ENCODE results near the gene BSG. TPM values are rescaled to one million over a fixed set of nuclear protein-coding genes. Genes with fewer than 3 reads are reported as not detected.
"Not testable (repeated sequence)": the region's sequence is repeated elsewhere in the genome, so short reads cannot be mapped to it uniquely, and the experiment has no call there.

The BSG gene
- total RNA-seq, 1 experiment from 2014 or later, result 354 TPM

DNA sequence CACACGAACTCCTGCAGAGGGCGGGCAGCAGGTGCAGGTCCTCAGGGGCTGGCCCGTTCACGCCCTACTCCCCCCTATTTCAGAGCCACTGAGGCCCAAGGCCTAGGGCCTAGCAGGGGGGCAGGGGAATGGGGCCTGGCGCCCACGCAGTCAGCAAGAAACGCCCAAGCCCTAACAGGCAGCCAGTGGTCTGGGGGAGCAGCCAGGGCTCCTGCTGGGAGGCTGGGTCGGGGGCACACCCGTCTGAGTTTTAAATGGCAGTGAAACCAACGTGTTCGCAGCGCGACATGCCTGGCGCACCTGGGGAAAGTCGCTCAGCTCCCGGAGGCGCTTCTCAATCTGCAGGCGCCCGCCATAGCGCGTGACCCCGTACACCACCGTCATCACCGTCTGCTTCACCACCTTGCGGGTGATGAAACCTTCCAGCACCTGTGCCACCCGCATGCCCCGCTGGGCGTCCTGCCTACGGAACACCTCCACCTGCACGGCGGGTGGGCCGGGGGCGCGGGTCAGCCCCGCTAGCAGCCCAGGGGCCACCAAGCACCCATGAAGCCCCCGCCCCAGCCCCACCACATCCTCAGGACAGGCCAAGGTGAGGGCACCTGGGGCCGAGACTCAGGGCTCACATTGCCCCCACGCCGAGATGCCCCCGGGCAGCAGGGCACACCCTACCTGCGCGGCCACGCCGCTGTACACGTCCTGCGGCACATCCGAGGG lies 47.0 kb downstream of the BSG start:
- TF ChIP-seq, protein P1, sequence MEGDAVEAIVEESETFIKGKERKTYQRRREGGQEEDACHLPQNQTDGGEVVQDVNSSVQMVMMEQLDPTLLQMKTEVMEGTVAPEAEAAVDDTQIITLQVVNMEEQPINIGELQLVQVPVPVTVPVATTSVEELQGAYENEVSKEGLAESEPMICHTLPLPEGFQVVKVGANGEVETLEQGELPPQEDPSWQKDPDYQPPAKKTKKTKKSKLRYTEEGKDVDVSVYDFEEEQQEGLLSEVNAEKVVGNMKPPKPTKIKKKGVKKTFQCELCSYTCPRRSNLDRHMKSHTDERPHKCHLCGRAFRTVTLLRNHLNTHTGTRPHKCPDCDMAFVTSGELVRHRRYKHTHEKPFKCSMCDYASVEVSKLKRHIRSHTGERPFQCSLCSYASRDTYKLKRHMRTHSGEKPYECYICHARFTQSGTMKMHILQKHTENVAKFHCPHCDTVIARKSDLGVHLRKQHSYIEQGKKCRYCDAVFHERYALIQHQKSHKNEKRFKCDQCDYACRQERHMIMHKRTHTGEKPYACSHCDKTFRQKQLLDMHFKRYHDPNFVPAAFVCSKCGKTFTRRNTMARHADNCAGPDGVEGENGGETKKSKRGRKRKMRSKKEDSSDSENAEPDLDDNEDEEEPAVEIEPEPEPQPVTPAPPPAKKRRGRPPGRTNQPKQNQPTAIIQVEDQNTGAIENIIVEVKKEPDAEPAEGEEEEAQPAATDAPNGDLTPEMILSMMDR (IDR thresholded peaks at IDR 0.05; ENCODE audit: unreplicated experiment), result no peak
- Mint-ChIP-seq H3K27me3 (ENCODE audit: unreplicated experiment) (no peaks in the 10 kb centered on the region), H3K4me3 (ENCODE audit: low read depth, unreplicated experiment) (no peak overlapping the region), H3K36me3 (ENCODE audit: insufficient read depth, unreplicated experiment) (peaks cover 22% of the 10 kb centered on the region), H3K27ac (ENCODE audit: unreplicated experiment) (no peak overlapping the region), H3K4me1 (ENCODE audit: low read depth, unreplicated experiment) (no peaks in the 10 kb centered on the region), H3K9me3 (ENCODE audit: low read depth, unreplicated experiment) (no peaks in the 10 kb centered on the region)
- BruUV-seq (replicated peaks), result no TSS peak
- no peak for DNase-seq
- intact Hi-C loops (cut with micrococcal nuclease; ENCODE audit: unreplicated experiment), result no loop called here
- CTCF ChIA-PET, result no interaction called here

DNA sequence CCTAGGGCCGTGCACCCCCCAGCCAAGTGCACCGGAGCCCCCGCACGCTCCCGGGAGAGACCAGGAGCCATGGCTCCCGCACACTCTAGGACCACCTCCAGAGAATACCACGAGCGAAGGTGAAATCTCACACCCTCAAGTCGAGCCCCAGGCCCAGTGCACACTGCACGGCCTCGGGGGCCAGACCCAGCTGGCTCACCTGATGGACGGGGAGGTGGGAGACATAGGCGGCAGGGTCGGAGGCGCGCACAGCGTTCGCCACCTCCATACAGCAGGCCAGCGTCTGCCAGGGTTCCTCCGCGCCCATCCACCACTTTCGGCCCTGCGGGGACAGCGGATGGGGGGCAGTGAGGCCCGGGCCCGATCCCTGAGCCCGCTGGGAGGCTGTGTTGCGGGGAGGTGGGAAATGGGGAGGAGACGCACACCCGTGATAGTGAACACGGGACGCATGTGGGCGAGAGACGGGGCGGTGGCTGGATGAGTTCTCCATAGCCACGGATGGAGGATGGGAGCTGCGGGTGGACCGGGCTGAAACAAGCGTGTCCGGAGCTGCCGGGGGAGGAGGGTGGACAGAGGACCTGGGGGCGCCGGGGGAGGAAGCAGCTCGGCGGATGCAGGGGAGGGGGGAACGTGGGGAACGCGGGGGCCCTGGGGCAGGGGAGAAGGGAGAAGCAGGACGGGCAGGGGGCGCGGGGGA lies 47.9 kb downstream of the BSG start:
- no TSS peak for BruUV-seq (replicated peaks)
- H3K4me1 Mint-ChIP-seq (ENCODE audit: low read depth, unreplicated experiment), result no peaks in the 10 kb centered on the region
- TF ChIP-seq, protein P1 (IDR thresholded peaks at IDR 0.05; ENCODE audit: unreplicated experiment), result no peak
- intact Hi-C loops (cut with micrococcal nuclease; ENCODE audit: unreplicated experiment), result no loop called here
- no peaks in the 10 kb centered on the region for H3K27me3 Mint-ChIP-seq (ENCODE audit: unreplicated experiment)
- peaks cover 25% of the 10 kb centered on the region for H3K36me3 Mint-ChIP-seq (ENCODE audit: insufficient read depth, unreplicated experiment)
- CTCF ChIA-PET, result interaction anchor here (0.6 kb wide), 1 partner anchor 46 kb away, joined by 3 read pairs; no protein-coding TSS in a partner anchor
- DNase-seq, result no peak
- H3K9me3 Mint-ChIP-seq (ENCODE audit: low read depth, unreplicated experiment), result no peaks in the 10 kb centered on the region
- H3K4me3 Mint-ChIP-seq (ENCODE audit: low read depth, unreplicated experiment), result no peak overlapping the region
- H3K27ac Mint-ChIP-seq (ENCODE audit: unreplicated experiment), result no peak overlapping the region

DNA sequence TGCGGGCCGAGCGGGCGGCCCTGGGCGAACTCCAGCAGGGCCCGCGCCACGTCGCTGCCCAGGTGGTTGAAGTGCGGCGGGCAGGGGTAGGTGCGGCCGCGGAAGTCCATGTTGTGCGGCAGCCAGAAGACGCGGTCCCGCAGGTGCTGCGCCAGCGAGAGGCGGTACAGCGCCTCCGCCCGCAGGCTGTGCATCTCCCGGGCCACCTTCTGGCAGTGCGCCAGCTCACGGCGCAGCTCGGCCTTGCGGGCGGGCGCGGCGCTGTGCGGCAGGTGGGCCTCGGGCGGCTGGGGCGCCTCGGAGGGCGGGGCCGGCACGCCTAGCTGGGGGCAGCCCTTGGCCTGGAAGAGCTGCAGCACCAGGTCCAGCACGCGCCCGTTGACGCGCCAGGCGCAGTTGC lies 48.8 kb downstream of the BSG start:
- H3K27ac Mint-ChIP-seq (ENCODE audit: unreplicated experiment); intact Hi-C loops (cut with micrococcal nuclease; ENCODE audit: unreplicated experiment); CTCF ChIA-PET; H3K27me3 Mint-ChIP-seq (ENCODE audit: unreplicated experiment); H3K4me3 Mint-ChIP-seq (ENCODE audit: low read depth, unreplicated experiment); DNase-seq; H3K4me1 Mint-ChIP-seq (ENCODE audit: low read depth, unreplicated experiment); BruUV-seq (replicated peaks); H3K9me3 Mint-ChIP-seq (ENCODE audit: low read depth, unreplicated experiment): not testable (repeated sequence)
- H3K36me3 Mint-ChIP-seq (ENCODE audit: insufficient read depth, unreplicated experiment), result peaks cover 33% of the 10 kb centered on the region

DNA sequence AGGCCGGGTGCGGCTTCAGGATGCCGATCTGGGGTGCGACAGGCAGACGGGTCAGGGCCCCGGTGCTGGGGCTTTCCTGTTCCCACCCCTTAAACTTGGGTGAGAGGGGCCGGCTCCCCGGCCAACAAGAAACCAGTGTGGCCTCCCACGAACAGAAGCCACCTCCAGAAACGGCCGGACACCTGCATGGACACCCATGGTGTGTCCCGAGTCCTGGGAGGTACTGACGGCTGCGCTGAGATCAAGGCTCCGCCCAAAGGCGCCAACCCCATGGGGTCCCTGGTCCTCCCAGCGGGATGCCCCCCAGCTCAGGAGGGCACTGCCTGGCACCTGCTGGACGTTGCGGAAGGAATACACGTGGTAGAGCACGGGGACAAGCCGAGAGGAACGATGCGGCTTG lies 49.4 kb downstream of the BSG start:
- peaks cover 33% of the 10 kb centered on the region for H3K36me3 Mint-ChIP-seq (ENCODE audit: insufficient read depth, unreplicated experiment)
- intact Hi-C loops (cut with micrococcal nuclease; ENCODE audit: unreplicated experiment), result no loop called here
- H3K9me3 Mint-ChIP-seq (ENCODE audit: low read depth, unreplicated experiment), result no peaks in the 10 kb centered on the region
- no peaks in the 10 kb centered on the region for H3K27me3 Mint-ChIP-seq (ENCODE audit: unreplicated experiment)
- CTCF ChIA-PET, result no interaction called here
- no peak overlapping the region for H3K27ac Mint-ChIP-seq (ENCODE audit: unreplicated experiment)
- BruUV-seq (replicated peaks), result no TSS peak
- H3K4me1 Mint-ChIP-seq (ENCODE audit: low read depth, unreplicated experiment), result no peaks in the 10 kb centered on the region
- H3K4me3 Mint-ChIP-seq (ENCODE audit: low read depth, unreplicated experiment), result no peak overlapping the region
- no peak for DNase-seq
- TF ChIP-seq, protein P1 (IDR thresholded peaks at IDR 0.05; ENCODE audit: unreplicated experiment), result no peak

DNA sequence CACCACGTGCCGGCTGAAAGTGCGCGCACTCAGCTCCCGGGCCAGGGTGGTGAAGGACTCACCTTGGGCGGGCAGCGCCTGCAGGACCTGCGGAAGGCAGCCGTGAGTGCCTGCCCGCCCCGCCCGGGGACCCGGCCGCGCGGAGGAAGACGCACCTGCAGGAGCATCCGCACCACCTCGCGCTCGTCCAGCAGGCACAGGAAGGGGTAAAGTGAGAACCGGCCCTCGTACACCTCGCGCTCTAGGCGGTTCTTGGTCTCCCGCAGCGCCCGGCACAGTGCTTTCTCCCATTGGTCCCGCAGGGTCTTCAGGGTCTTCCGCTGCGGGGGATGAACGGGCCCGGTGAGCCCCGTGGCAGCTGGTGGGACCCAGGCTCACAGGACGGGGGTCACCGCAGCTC lies 50.3 kb downstream of the BSG start:
- intact Hi-C loops (cut with micrococcal nuclease; ENCODE audit: unreplicated experiment), result no loop called here
- H3K36me3 Mint-ChIP-seq (ENCODE audit: insufficient read depth, unreplicated experiment), result peaks cover 38% of the 10 kb centered on the region
- H3K4me1 Mint-ChIP-seq (ENCODE audit: low read depth, unreplicated experiment), result no peaks in the 10 kb centered on the region
- CTCF ChIA-PET, result no interaction called here
- BruUV-seq (replicated peaks), result no TSS peak
- H3K27ac Mint-ChIP-seq (ENCODE audit: unreplicated experiment), result no peak overlapping the region
- H3K9me3 Mint-ChIP-seq (ENCODE audit: low read depth, unreplicated experiment), result no peaks in the 10 kb centered on the region
- H3K4me3 Mint-ChIP-seq (ENCODE audit: low read depth, unreplicated experiment), result no peak overlapping the region
- TF ChIP-seq, protein P1 (IDR thresholded peaks at IDR 0.05; ENCODE audit: unreplicated experiment), result no peak
- H3K27me3 Mint-ChIP-seq (ENCODE audit: unreplicated experiment), result no peaks in the 10 kb centered on the region
- no peak for DNase-seq

Measured in Calu3 (cell line).